Omental fat pad (tissue), 4 donors: Measurements from ENCODE around the gene EIF3D. TPM values are rescaled to one million over a fixed set of nuclear protein-coding genes. Genes with fewer than 3 reads are reported as not detected.

Source experiments
- ATAC-seq: fragments of 150-250 bp; one replicate; pipeline ENCODE4 v1.9.1; 2016; ENCODE audit warnings: mild to moderate bottlenecking, moderate library complexity; ENCODE audit not compliant: low FRiP score
- DNase-seq: peaks from one replicate; pipeline ENCODE4 v3.0.0-alpha.2; 2019; ENCODE audit warnings: low spot score
- CTCF ChIP-seq, 3 donors: fragments of 450-650 bp; IDR thresholded peaks; one replicate each; pipeline ENCODE4 v1.5.1; 2016 to 2017; ENCODE audit warnings: antibody characterized with exemption in 3 of 3, mild to moderate bottlenecking in 3 of 3, moderate library complexity in 2 of 3
- total RNA-seq, 4 donors: library from RNA; depleted of rRNA; stranded (reverse); fragments of >200 nt; gene quantifications; one replicate each; pipeline ENCODE4 v1.1.0, GENCODE V29; 2016

The EIF3D gene
- total RNA-seq, 4 donors from 2014 or later = 248 to 355 (median 268) TPM

- no peak for ATAC-seq
- TF ChIP-seq CTCF (IDR thresholded peaks at IDR 0.05) = no peak
- no peak for DNase-seq
Observed at GRCh38 chr22:36475341-36475740, 53.6 kb downstream of the EIF3D start.

- TF ChIP-seq CTCF (IDR thresholded peaks at IDR 0.05) = no peak
- ATAC-seq = no peak
- DNase-seq = no peak
Observed at GRCh38 chr22:36472689-36473088, 56.3 kb downstream of the EIF3D start.

GRCh38 chr22:36471341-36471821 lies 57.6 kb downstream of the EIF3D start:
- ATAC-seq (no peak), DNase-seq (no peak)
- TF ChIP-seq CTCF (IDR thresholded peaks at IDR 0.05) = no peak

- no peak for TF ChIP-seq CTCF (IDR thresholded peaks at IDR 0.05)
- DNase-seq (no peak), ATAC-seq (no peak)
Observed at GRCh38 chr22:36470994-36471331, 58.0 kb downstream of the EIF3D start.

DNA sequence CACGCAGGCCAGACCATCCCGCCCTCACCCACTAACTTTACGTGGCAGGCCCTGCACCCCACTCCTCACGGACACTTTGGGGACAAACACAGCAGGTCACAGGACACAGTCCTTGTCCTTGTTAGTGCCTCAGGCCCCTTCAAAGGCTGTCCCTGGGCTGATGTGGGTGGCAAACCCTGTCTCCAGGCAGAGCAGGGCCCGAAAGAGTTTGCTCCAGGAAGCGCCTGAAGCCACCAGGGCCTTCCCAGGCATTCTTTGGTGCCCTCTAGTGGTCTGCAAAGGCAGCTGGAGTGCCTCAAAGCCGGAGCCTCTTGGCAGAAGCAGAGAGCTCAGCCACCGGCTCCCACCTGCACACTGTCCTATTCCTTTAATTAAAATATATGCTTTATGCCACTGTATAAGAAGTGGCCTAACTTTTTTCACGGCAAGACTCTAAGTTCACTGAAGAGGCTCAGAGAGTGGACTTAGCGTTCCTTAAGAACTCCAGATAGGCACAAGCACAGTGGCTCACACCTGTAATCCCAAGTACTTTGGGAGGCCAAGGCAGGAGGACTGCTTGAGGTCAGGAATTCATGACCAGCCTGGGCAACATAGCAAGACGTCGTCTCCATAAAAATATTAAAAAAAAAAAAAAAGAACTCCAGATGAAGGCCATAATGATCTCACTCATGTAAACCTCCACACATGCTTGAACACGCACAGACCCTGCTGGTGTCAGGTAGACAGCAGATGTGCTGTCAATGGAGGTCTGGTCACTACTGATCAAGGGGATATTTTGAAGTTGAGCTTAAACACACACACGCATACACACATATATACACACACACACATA lies 58.6 kb downstream of the EIF3D start:
- DNase-seq (no peak), ATAC-seq (peak; percentile 43)
- peak in 1 of 3 donors; percentile 46 for TF ChIP-seq CTCF (IDR thresholded peaks at IDR 0.05)

- DNase-seq (no peak), ATAC-seq (no peak)
- no peak for TF ChIP-seq CTCF (IDR thresholded peaks at IDR 0.05)
Observed at GRCh38 chr22:36469094-36469710, 59.8 kb downstream of the EIF3D start.

DNA sequence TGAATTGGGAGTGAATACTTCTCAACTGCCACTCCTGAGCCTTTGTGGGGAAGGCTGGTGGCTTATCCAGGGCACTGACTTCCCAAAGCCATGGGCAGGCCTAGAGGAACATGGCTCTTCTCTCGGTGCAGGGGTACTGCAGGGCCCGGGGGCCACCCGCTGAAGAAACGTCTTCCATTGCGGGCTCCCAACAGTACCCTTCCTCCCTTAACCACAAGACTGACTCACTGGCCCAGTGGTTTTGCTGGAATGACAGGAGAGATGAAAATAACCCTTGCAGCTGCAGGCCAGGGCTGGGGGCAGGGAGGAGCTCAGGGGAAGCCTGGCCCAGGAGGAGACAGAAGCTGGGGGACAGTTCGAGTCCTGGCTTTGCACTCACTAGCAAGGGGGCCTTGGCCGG lies 61.0 kb downstream of the EIF3D start:
- ATAC-seq (no peak), DNase-seq (no peak)
- no peak for TF ChIP-seq CTCF (IDR thresholded peaks at IDR 0.05)
